Measurements from ENCODE around the gene OGG1.

The OGG1 gene

DNA sequence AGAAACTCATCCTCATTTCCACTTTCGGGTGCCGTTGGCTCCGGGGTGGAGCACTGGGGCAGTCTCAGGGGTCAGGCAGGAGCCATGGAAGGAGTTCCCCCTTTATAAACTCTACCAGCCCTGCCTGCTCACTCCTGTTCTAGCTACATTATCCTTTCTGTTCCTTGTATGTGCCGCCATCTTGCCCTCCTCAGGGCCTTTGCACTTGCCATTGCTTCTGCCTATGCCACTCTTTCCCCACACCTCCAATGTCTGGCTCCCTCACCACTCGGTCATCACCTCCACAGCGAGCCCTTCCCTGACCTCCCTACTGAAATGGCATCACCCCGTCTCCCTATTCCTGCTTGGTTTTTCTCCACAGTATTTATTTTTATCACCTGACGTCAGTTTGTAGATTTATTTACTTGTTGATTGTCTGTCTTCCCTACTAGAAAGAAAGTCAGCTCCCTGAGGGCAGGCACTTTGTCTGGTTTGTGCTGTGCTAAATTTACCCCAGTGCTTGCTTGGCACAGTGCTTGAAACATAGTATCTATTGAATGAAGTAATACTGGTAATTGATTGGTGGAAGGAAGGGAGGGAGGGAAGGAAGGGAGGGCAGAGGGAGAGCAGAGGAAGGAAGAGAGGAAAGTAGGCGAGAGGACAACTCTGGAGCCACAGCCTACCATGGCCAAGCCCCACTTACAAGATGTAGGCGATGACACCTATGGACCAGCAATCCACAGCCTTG lies 11.2 kb downstream of the OGG1 start:
- no peak overlapping the region for H3K4me3 ChIP-seq (replicated peaks; ENCODE audit: low read depth, low read length)
- DNase-seq (ENCODE audit: low read depth), result no peak
- TF ChIP-seq, protein P1, sequence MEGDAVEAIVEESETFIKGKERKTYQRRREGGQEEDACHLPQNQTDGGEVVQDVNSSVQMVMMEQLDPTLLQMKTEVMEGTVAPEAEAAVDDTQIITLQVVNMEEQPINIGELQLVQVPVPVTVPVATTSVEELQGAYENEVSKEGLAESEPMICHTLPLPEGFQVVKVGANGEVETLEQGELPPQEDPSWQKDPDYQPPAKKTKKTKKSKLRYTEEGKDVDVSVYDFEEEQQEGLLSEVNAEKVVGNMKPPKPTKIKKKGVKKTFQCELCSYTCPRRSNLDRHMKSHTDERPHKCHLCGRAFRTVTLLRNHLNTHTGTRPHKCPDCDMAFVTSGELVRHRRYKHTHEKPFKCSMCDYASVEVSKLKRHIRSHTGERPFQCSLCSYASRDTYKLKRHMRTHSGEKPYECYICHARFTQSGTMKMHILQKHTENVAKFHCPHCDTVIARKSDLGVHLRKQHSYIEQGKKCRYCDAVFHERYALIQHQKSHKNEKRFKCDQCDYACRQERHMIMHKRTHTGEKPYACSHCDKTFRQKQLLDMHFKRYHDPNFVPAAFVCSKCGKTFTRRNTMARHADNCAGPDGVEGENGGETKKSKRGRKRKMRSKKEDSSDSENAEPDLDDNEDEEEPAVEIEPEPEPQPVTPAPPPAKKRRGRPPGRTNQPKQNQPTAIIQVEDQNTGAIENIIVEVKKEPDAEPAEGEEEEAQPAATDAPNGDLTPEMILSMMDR (IDR thresholded peaks at IDR 0.05; ENCODE audit: low read length, missing control alignments), result no peak

DNA sequence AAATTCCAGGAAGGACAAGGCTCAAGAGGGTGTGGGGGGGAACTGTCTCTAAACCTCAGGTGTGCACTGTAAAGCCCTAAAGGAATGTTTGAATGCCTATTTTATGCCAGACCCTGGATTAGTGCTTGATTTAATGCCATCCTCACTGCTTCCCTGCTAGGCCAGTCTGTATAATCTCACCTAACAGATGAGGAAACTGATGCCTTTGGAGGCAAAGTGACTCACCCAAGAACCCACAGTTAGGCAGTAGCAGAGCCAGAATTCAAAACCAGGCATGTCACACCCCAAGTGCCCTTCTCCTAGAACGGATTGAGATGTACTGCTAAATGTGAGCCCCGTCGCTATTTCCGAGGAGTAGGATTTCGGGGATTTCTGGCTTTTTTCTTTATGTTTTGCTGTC lies 12.2 kb downstream of the OGG1 start:
- H3K4me3 ChIP-seq (replicated peaks; ENCODE audit: low read depth, low read length), result no peak overlapping the region
- DNase-seq (ENCODE audit: low read depth), result no peak
- TF ChIP-seq, protein P1 (IDR thresholded peaks at IDR 0.05; ENCODE audit: low read length, missing control alignments), result no peak

GRCh38 chr3:9762871-9763270 lies 13.1 kb downstream of the OGG1 start:
- TF ChIP-seq, protein P1 (IDR thresholded peaks at IDR 0.05; ENCODE audit: low read length, missing control alignments), result no peak
- no peak overlapping the region for H3K4me3 ChIP-seq (replicated peaks; ENCODE audit: low read depth, low read length)
- no peak for DNase-seq (ENCODE audit: low read depth)

GRCh38 chr3:9765865-9766264 lies 16.1 kb downstream of the OGG1 start:
- TF ChIP-seq, protein P1 (IDR thresholded peaks at IDR 0.05; ENCODE audit: low read length, missing control alignments), result no peak
- no peak overlapping the region for H3K4me3 ChIP-seq (replicated peaks; ENCODE audit: low read depth, low read length)
- DNase-seq (ENCODE audit: low read depth), result no peak

DNA sequence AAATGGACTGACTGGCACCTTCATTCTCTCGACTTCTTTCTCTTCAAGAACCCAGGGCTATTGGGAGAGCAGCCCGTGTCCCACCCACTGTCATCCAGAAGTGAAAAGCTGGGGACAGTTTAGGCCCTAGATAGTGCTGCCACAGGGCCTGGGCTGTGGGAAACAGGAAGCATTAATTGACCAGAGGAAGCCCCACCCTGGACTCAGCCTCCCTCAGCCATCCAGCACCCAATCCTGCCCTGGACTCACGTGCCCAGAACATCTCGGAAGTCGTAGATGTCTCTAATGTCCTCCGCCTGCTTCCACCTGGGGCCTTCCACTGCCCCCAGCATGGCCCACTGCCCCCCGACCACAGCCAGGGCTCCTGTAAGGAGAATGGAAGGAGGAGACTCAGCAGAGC lies 17.7 kb downstream of the OGG1 start:
- TF ChIP-seq, protein P1 (IDR thresholded peaks at IDR 0.05; ENCODE audit: low read length, missing control alignments), result no peak

DNA sequence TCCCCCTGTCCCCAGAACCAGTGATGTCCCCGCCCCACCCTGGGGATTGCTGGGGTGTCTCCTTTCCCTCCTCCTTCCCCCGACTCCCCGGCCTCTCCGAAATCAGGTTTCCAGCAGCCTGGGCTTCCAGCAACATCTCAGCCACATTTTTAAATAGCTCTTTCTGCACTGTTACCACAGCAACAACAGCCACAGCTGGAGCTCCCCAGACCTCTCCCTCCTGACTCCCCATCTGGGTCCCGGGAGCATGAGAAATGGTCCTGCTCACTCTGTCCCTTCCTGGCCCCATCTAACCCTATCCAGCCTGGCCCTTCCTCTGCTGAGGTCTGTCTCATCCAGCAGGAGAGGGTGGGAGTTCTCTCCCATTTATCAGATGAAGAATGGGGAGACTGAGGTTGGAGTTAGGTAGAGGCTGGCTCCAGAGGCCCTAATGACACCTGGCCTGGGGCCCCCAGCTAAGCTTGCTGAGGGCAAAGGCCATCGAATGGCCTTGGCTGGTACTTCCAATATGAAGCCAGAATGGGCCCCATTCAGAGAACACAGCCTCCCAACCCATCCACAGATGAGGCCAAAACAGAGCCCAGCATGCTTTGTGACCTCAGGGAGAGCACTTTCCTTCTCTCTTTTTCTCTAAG lies 18.5 kb downstream of the OGG1 start:
- DNase-seq (ENCODE audit: low read depth), result no peak
- TF ChIP-seq, protein P1 (IDR thresholded peaks at IDR 0.05; ENCODE audit: low read length, missing control alignments), result no peak
- no peak overlapping the region for H3K4me3 ChIP-seq (replicated peaks; ENCODE audit: low read depth, low read length)

More for the DNA sequence above, 17.7 kb downstream of the OGG1 start:
- DNase-seq (ENCODE audit: low read depth), result no peak
- no peak overlapping the region for H3K4me3 ChIP-seq (replicated peaks; ENCODE audit: low read depth, low read length)

Data from fibroblast of pulmonary artery (primary cell).